RWPE1 (cell line): Measurements from ENCODE around the gene CHAC2.
"Not testable (repeated sequence)": the region's sequence is repeated elsewhere in the genome, so short reads cannot be mapped to it uniquely, and the experiment has no call there.

ENCODE experiments used
- CTCF ChIA-PET: fragments of 350-600 bp; sonication (Branson Sonifier 250); formaldehyde crosslinking; extraction: SDS; loops from one replicate; lab custom pipeline; 2021; lab: Yijun Ruan, JAX
- POLR2A ChIA-PET: fragments of 400-600 bp; formaldehyde crosslinking; extraction: SDS; loops from one replicate; lab custom pipeline; 2020; ENCODE audit warnings: antibody characterized with exemption; ENCODE audit not compliant: low non-redundant PET; lab: Yijun Ruan, JAX
- DNase-seq: peaks from one replicate; pipeline ENCODE4 v3.0.0; 2012; ENCODE audit warnings: low spot score
- H3K27ac ChIP-seq: fragments of 450-650 bp; 2 replicates; pipeline ENCODE4 v1.5.1; 2017
- CTCF ChIP-seq: fragments of 450-650 bp; conservative IDR thresholded peaks from 2 replicates; pipeline ENCODE4 v1.5.1; 2017; ENCODE audit warnings: low read depth, mild to moderate bottlenecking

CHAC2 gene

GRCh38 chr2:53818854-53819435 is 51.3 kb downstream of the CHAC2 start:
- DNase-seq, result no peak
- POLR2A ChIA-PET, result interaction anchor here (0.8 kb wide), 1 partner anchor 56 kb away, joined by 10 read pairs; no protein-coding TSS in a partner anchor
- no peak overlapping the region for H3K27ac ChIP-seq
- TF ChIP-seq CTCF, result no peak
- CTCF ChIA-PET, result no interaction called here

- CTCF ChIA-PET, result no interaction called here
- no peak overlapping the region for H3K27ac ChIP-seq
- POLR2A ChIA-PET, result interaction anchor here (0.8 kb wide), 1 partner anchor 55 kb away, joined by 10 read pairs; no protein-coding TSS in a partner anchor
- no peak for DNase-seq
- no peak for TF ChIP-seq CTCF
Observed at GRCh38 chr2:53819634-53820033, 52.0 kb downstream of the CHAC2 start.

GRCh38 chr2:53820048-53820447 is 52.4 kb downstream of the CHAC2 start:
- no peak for TF ChIP-seq CTCF
- DNase-seq, result no peak
- CTCF ChIA-PET, result no interaction called here
- POLR2A ChIA-PET, result no interaction called here
- no peak overlapping the region for H3K27ac ChIP-seq

GRCh38 chr2:53820711-53821110 is 53.1 kb downstream of the CHAC2 start:
- CTCF ChIA-PET, result no interaction called here
- H3K27ac ChIP-seq, result no peak overlapping the region
- POLR2A ChIA-PET, result no interaction called here
- DNase-seq, result no peak
- no peak for TF ChIP-seq CTCF

GRCh38 chr2:53821810-53822209 is 54.2 kb downstream of the CHAC2 start:
- no peak for TF ChIP-seq CTCF
- ChIA-PET POLR2A (no interaction called here), CTCF (interaction anchor here (0.7 kb wide), 1 partner anchor 566 kb away, joined by 3 read pairs; no protein-coding TSS in a partner anchor)
- no peak for DNase-seq
- no peak overlapping the region for H3K27ac ChIP-seq

GRCh38 chr2:53823639-53824038 is 56.0 kb downstream of the CHAC2 start:
- CTCF ChIA-PET, result interaction anchor here (0.6 to 0.7 kb wide), 4 partner anchors 153 to 1405 kb away, joined by 4 to 7 read pairs (median 5); no protein-coding TSS in a partner anchor
- H3K27ac ChIP-seq, POLR2A ChIA-PET, DNase-seq: not testable (repeated sequence)
